HCEC 1CT (cell line): ENCODE results near the gene NCAM1.
A peak's percentile ranks its signal among the peaks of the same experiment; 100 is the strongest.

Experiments
- DNase-seq: peaks from one replicate; pipeline ENCODE4 v3.0.0-alpha.2; 2017

Gene NCAM1

GRCh38 chr11:113090716-113091480 is 129.7 kb downstream of the NCAM1 start:
- no peak for DNase-seq

GRCh38 chr11:113091481-113091780 is 130.2 kb downstream of the NCAM1 start:
- DNase-seq: no peak

GRCh38 chr11:113096648-113097047 is 135.4 kb downstream of the NCAM1 start:
- no peak for DNase-seq

- DNase-seq: no peak
Observed at GRCh38 chr11:113103932-113104690, 142.9 kb downstream of the NCAM1 start.

GRCh38 chr11:113104691-113105251 is 143.6 kb downstream of the NCAM1 start:
- no peak for DNase-seq

GRCh38 chr11:113105592-113105991 is 144.4 kb downstream of the NCAM1 start:
- DNase-seq: no peak

GRCh38 chr11:113106507-113106906 is 145.3 kb downstream of the NCAM1 start:
- DNase-seq: peak; percentile 39

- no peak for DNase-seq
Observed at GRCh38 chr11:113110046-113110445, 148.8 kb downstream of the NCAM1 start.

GRCh38 chr11:113111156-113111555 is 149.9 kb downstream of the NCAM1 start:
- DNase-seq: no peak

- DNase-seq: no peak
Observed at GRCh38 chr11:113112307-113112706, 151.1 kb downstream of the NCAM1 start.

- DNase-seq: peak; percentile 23
Observed at GRCh38 chr11:113113801-113114704, 152.8 kb downstream of the NCAM1 start.

- no peak for DNase-seq
Observed at GRCh38 chr11:113114705-113115027, 153.4 kb downstream of the NCAM1 start.

GRCh38 chr11:113118104-113118503 is 156.9 kb downstream of the NCAM1 start:
- no peak for DNase-seq

- no peak for DNase-seq
Observed at GRCh38 chr11:113119074-113119473, 157.9 kb downstream of the NCAM1 start.

GRCh38 chr11:113119966-113120736 is 158.9 kb downstream of the NCAM1 start:
- no peak for DNase-seq

GRCh38 chr11:113121746-113122145 is 160.5 kb downstream of the NCAM1 start:
- DNase-seq: no peak

GRCh38 chr11:113124006-113124405 is 162.8 kb downstream of the NCAM1 start:
- no peak for DNase-seq

GRCh38 chr11:113124578-113124977 is 163.4 kb downstream of the NCAM1 start:
- DNase-seq: no peak

GRCh38 chr11:113129261-113129992 is 168.2 kb downstream of the NCAM1 start:
- DNase-seq: no peak

- DNase-seq: no peak
Observed at GRCh38 chr11:113131036-113131775, 170.0 kb downstream of the NCAM1 start.

GRCh38 chr11:113133071-113133470 is 171.9 kb downstream of the NCAM1 start:
- no peak for DNase-seq
